GM12878 (cell line): ENCODE results near the gene ARHGDIA. TPM values are rescaled to one million over a fixed set of nuclear protein-coding genes. Genes with fewer than 3 reads are reported as not detected.
"Not testable (repeated sequence)": the region's sequence is repeated elsewhere in the genome, so short reads cannot be mapped to it uniquely, and the experiment has no call there.

Experiments
- ATAC-seq: fragments of 200-7000 bp; cut with Tn5 transposase; 3 replicates; pipeline ENCODE4 v1.9.1; 2020; ENCODE audit warnings: mild to moderate bottlenecking, moderate library complexity
- BruUV-seq: library from RNA; stranded (reverse); fragments of 400-500 nt; replicated peaks from 2 replicates; lab custom pipeline; 2021; lab: Mats Ljungman, UMichigan
- CTCF ChIA-PET: fragments of 300-600 bp; sonication (Branson Sonifier 250); formaldehyde crosslinking; extraction: SDS; loops from one replicate; lab custom pipeline; 2021; ENCODE audit warnings: inconsistent platforms; lab: Yijun Ruan, JAX
- POLR2A ChIA-PET: fragments of 350-600 bp; formaldehyde crosslinking; extraction: SDS; loops from one replicate; lab custom pipeline; 2021; ENCODE audit warnings: inconsistent platforms; lab: Charles Lee
- RAD21 ChIA-PET: fragments of 300-600 bp; sonication (Branson Sonifier 250); formaldehyde crosslinking; loops from one replicate; lab custom pipeline; 2023; ENCODE audit warnings: antibody characterized with exemption; ENCODE audit not compliant: unreplicated experiment; lab: Charles Lee
- SMC1A ChIA-PET: fragments of 300-600 bp; sonication (Branson Sonifier 250); formaldehyde crosslinking; loops from one replicate; lab custom pipeline; 2023; ENCODE audit not compliant: unreplicated experiment, uncharacterized antibody; lab: Charles Lee
- DNase-seq: peaks from one replicate; pipeline ENCODE4 v3.0.0-alpha.2; 2011; ENCODE audit warnings: low read depth, low spot score
- FAIRE-seq: peaks from 3 replicates; lab custom pipeline; 2011; peaks lifted over from hg19 to GRCh38; lab: Jason Lieb, UNC
- H2AFZ ChIP-seq: 2 replicates; pipeline ENCODE4 v1.6.0; 2011; ENCODE audit warnings: low read depth, low read length, control low read depth; ENCODE audit not compliant: control insufficient read depth
- H3K27ac ChIP-seq: 2 replicates; pipeline ENCODE4 v1.5.1; 2011; ENCODE audit warnings: control low read depth; ENCODE audit not compliant: control insufficient read depth, insufficient read depth
- H3K27me3 ChIP-seq, 2 experiments: replicated peaks in 1 of 2; 2 replicates each; pipeline versions ENCODE4 v1.6.0 to v1.6.1; 2011; ENCODE audit warnings: low read length in 1 of 2; ENCODE audit not compliant: control insufficient read depth in 2 of 2, insufficient read depth in 2 of 2
- H3K36me3 ChIP-seq, 2 experiments: 2 replicates each; pipeline ENCODE4 v1.5.1; 2011; ENCODE audit warnings: low read length in 1 of 2; ENCODE audit not compliant: control insufficient read depth in 2 of 2, insufficient read depth in 2 of 2
- H3K4me1 ChIP-seq: 2 replicates; pipeline ENCODE4 v1.6.1; 2011; ENCODE audit warnings: mild to moderate bottlenecking, low read length, moderate library complexity, mixed read lengths; ENCODE audit not compliant: control insufficient read depth, insufficient read depth
- H3K4me2 ChIP-seq: 2 replicates; pipeline ENCODE4 v1.6.0; 2011; ENCODE audit warnings: control low read depth; ENCODE audit not compliant: control insufficient read depth, insufficient read depth
- H3K4me3 ChIP-seq: fragments of 200-600 bp; sonication (generic); 2 replicates; pipeline ENCODE4 v1.5.1; 2016
- H3K79me2 ChIP-seq: 2 replicates; pipeline ENCODE4 v1.6.0; 2011; ENCODE audit warnings: low read length; ENCODE audit not compliant: control insufficient read depth, insufficient read depth
- H3K9ac ChIP-seq: 2 replicates; pipeline ENCODE4 v1.8.0; 2011; ENCODE audit warnings: low read length, control low read depth, mixed read lengths; ENCODE audit not compliant: control insufficient read depth, insufficient read depth
- H3K9me3 ChIP-seq: replicated peaks from 3 replicates; pipeline ENCODE4 v1.5.1; 2011; ENCODE audit warnings: mild to moderate bottlenecking, low read length; ENCODE audit not compliant: control insufficient read depth, insufficient read depth
- H4K20me1 ChIP-seq: 2 replicates; pipeline ENCODE4 v1.6.0; 2011; ENCODE audit not compliant: control insufficient read depth, insufficient read depth
- CBX3 ChIP-seq: fragments of 200-600 bp; sonication (generic); IDR thresholded peaks from 2 replicates; pipeline ENCODE4 v1.6.1; 2016; ENCODE audit warnings: low read depth, borderline replicate concordance
- CREB1 ChIP-seq: IDR thresholded peaks from 2 replicates; pipeline ENCODE4 v1.6.1; 2012; ENCODE audit warnings: low read depth, mild to moderate bottlenecking, inconsistent platforms
- JUNB ChIP-seq: IDR thresholded peaks from 2 replicates; pipeline ENCODE4 v1.6.1; 2016; ENCODE audit warnings: antibody characterized with exemption, mild to moderate bottlenecking
- PML ChIP-seq: IDR thresholded peaks from 2 replicates; pipeline ENCODE4 v1.6.1; 2012; ENCODE audit warnings: low read length, inconsistent platforms
- SMAD5 ChIP-seq: IDR thresholded peaks from 2 replicates; pipeline ENCODE4 v1.6.1; 2016; ENCODE audit warnings: antibody characterized with exemption, low read depth
- SMC3 ChIP-seq: IDR thresholded peaks from 2 replicates; pipeline ENCODE4 v1.6.1; 2011; ENCODE audit warnings: low read length, improper control_type of control experiment, borderline replicate concordance
- ZBED1 ChIP-seq: IDR thresholded peaks from 2 replicates; pipeline ENCODE4 v1.6.1; 2016; ENCODE audit warnings: borderline replicate concordance
- WGBS: methylation state at CpG from one replicate; pipeline ENCODE4 v1.1.6; 2016; ENCODE audit warnings: low lambda C conversion rate; ENCODE audit not compliant: insufficient replicate concordance, insufficient coverage; ENCODE audit errors: missing lambda C conversion rate; 5-methylcytosine and 5-hydroxymethylcytosine counted together
- in situ Hi-C: fragments of 300-500 bp; cut with MboI; formaldehyde crosslinking; loops from 9 replicates; pipeline ENCODE4 v1.14.3; 2018; ENCODE audit warnings: mixed read lengths
- intact Hi-C: fragments of 100-400 bp; cut with micrococcal nuclease; formaldehyde crosslinking; loops from one replicate; pipeline ENCODE4 v1.14.2; 2022; ENCODE audit not compliant: unreplicated experiment
- polyA plus RNA-seq, 11 experiments: library from polyadenylated mRNA; depleted of rRNA in 4 of 11; unstranded in 6 of 11; stranded (reverse) in 5 of 11; fragments of >200 nt; fragmentation: Nextera tagmentation in 4 of 11; fragmentation: Illumina TruSeq in 1 of 11; extraction: Ambion mirVana in 4 of 11; extraction: Trizol in 1 of 11; gene quantifications; 1 replicate in 1 of 11; 2 replicates in 10 of 11; pipeline versions ENCODE4 v1.2.1 to v1.2.3, GENCODE V29; 2011 to 2016; ENCODE audit warnings: inconsistent platforms in 2 of 11, missing spikeins in 2 of 11, low read depth in 1 of 11
- total RNA-seq, 4 experiments: library from RNA; depleted of rRNA in 3 of 4; stranded (reverse); fragments of >200 nt in 3 of 4; fragmentation: Illumina TruSeq in 1 of 4; extraction: Trizol in 1 of 4; gene quantifications; 2 replicates each; pipeline versions ENCODE4 v1.2.1 to v1.2.3, GENCODE V29; 2013 to 2021
- TF ChIP-seq, protein P1 (sequence below): fragments of 450-650 bp; IDR thresholded peaks from 2 replicates; pipeline ENCODE4 v1.6.1; 2016; ENCODE audit warnings: mild to moderate bottlenecking
- TF ChIP-seq, protein P2 (sequence below): fragments of 450-650 bp; IDR thresholded peaks from 2 replicates; pipeline ENCODE4 v1.6.1; 2016; ENCODE audit warnings: mild to moderate bottlenecking, moderate library complexity, borderline replicate concordance
- TF ChIP-seq, protein P3 (sequence below): IDR thresholded peaks from 2 replicates; pipeline ENCODE4 v1.6.1; 2012; ENCODE audit warnings: low read depth, low read length, improper control_type of control experiment
- TF ChIP-seq, protein P4 (sequence below): IDR thresholded peaks from 2 replicates; pipeline ENCODE4 v1.6.1; 2011; ENCODE audit warnings: low read depth, mild to moderate bottlenecking, low read length, moderate library complexity, borderline replicate concordance; ENCODE audit errors: extremely low read depth

ARHGDIA gene
- total and polyA plus RNA-seq, 10 of the 15 experiments (the other 5 are each of a cell fraction or from before 2014, with no cell fraction given): 17.9 to 552 (median 169) TPM

DNA sequence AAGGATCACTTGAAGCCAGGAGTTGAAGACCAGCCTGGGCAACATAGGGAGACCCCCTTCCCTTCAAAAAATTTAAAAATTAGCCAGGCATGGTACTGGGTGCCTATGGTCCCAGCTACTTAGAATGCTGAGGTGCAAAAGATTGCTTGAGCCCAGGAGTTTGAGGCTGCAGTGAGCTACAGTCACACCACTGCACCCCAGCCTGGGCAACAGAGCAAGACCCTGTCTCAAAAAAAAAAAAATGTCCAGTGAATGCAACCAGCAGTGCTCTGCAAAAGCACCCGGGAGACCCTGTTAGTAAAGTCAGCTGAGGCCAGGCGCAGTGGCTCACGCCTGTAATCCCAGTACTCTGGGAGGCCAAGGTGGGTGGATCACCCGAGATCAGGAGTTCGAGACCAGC, 31.1 kb downstream of the ARHGDIA start:
- H2AFZ ChIP-seq, CTCF ChIA-PET, POLR2A ChIA-PET, H3K9ac ChIP-seq, H3K4me3 ChIP-seq, H3K9me3 ChIP-seq, RAD21 ChIA-PET, H3K27ac ChIP-seq, intact Hi-C loops, DNase-seq, H3K4me2 ChIP-seq, FAIRE-seq, BruUV-seq, ATAC-seq, H3K4me1 ChIP-seq, H3K79me2 ChIP-seq, SMC1A ChIA-PET, in situ Hi-C loops, H4K20me1 ChIP-seq, H3K27me3 ChIP-seq: not testable (repeated sequence)
- WGBS: 76% methylated on average over 5 of the region's 5 CpGs
- peaks cover 12 to 16% of the 10 kb centered on the region in 2 experiments; a peak in 3 of 4 replicates for H3K36me3 ChIP-seq

DNA sequence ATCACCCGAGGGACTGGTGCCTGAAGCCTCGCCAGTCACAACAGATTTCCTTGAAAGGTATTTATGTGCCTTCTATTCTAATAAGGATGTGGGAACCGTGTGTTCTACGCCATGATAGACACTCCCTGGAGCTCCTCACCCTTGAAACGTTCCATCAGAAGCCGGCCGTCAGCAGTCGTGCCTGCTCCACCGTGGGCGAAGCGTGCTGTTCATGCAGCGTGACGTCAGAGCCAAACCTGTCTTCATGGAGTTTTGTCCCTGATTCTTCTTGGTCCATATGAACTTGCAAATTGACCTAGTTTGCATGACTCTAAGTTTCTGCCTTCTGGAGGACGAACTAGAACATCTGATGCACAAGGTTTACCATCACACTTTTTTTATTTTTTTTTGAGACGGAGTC, 31.8 kb downstream of the ARHGDIA start:
- SMC1A ChIA-PET: interaction anchor here (0.6 kb wide), 1 partner anchor 44 kb away, joined by 3 read pairs; no protein-coding TSS in a partner anchor

More for the DNA sequence above, 31.8 kb downstream of the ARHGDIA start:
- in situ Hi-C loops (no loop called here), intact Hi-C loops (no loop called here)
- FAIRE-seq: no peak
- Histone ChIP-seq H3K36me3 (peaks cover 5 to 9% of the 10 kb centered on the region in 2 experiments; a peak in 3 of 4 replicates), H3K79me2 (peaks cover 2% of the 10 kb centered on the region), H3K4me2 (no peak overlapping the region), H3K9ac (no peak overlapping the region), H2AFZ (no peak overlapping the region), H3K9me3 (no peaks in the 10 kb centered on the region), H4K20me1 (no peaks in the 10 kb centered on the region), H3K27me3 (no peaks in the 10 kb centered on the region), H3K4me3 (no peak overlapping the region), H3K4me1 (peaks cover 2% of the 10 kb centered on the region), H3K27ac (no peak overlapping the region)
- BruUV-seq: no TSS peak
- ChIA-PET RAD21 (no interaction called here), POLR2A (no interaction called here), CTCF (no interaction called here)
- DNase-seq: no peak
- ATAC-seq: no peak
- no peak for TF ChIP-seq JUNB
- TF ChIP-seq ZBED1: no peak
- TF ChIP-seq SMC3: no peak
- TF ChIP-seq, protein P1, sequence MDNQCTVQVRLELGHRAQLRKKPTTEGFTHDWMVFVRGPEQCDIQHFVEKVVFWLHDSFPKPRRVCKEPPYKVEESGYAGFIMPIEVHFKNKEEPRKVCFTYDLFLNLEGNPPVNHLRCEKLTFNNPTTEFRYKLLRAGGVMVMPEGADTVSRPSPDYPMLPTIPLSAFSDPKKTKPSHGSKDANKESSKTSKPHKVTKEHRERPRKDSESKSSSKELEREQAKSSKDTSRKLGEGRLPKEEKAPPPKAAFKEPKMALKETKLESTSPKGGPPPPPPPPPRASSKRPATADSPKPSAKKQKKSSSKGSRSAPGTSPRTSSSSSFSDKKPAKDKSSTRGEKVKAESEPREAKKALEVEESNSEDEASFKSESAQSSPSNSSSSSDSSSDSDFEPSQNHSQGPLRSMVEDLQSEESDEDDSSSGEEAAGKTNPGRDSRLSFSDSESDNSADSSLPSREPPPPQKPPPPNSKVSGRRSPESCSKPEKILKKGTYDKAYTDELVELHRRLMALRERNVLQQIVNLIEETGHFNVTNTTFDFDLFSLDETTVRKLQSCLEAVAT: no peak
- TF ChIP-seq, protein P2, sequence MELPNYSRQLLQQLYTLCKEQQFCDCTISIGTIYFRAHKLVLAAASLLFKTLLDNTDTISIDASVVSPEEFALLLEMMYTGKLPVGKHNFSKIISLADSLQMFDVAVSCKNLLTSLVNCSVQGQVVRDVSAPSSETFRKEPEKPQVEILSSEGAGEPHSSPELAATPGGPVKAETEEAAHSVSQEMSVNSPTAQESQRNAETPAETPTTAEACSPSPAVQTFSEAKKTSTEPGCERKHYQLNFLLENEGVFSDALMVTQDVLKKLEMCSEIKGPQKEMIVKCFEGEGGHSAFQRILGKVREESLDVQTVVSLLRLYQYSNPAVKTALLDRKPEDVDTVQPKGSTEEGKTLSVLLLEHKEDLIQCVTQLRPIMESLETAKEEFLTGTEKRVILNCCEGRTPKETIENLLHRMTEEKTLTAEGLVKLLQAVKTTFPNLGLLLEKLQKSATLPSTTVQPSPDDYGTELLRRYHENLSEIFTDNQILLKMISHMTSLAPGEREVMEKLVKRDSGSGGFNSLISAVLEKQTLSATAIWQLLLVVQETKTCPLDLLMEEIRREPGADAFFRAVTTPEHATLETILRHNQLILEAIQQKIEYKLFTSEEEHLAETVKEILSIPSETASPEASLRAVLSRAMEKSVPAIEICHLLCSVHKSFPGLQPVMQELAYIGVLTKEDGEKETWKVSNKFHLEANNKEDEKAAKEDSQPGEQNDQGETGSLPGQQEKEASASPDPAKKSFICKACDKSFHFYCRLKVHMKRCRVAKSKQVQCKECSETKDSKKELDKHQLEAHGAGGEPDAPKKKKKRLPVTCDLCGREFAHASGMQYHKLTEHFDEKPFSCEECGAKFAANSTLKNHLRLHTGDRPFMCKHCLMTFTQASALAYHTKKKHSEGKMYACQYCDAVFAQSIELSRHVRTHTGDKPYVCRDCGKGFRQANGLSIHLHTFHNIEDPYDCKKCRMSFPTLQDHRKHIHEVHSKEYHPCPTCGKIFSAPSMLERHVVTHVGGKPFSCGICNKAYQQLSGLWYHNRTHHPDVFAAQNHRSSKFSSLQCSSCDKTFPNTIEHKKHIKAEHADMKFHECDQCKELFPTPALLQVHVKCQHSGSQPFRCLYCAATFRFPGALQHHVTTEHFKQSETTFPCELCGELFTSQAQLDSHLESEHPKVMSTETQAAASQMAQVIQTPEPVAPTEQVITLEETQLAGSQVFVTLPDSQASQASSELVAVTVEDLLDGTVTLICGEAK: no peak
- no peak for TF ChIP-seq SMAD5
- TF ChIP-seq, protein P3, sequence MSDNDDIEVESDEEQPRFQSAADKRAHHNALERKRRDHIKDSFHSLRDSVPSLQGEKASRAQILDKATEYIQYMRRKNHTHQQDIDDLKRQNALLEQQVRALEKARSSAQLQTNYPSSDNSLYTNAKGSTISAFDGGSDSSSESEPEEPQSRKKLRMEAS: no peak
- no peak for TF ChIP-seq PML
- no peak for TF ChIP-seq CBX3
- TF ChIP-seq, protein P4, sequence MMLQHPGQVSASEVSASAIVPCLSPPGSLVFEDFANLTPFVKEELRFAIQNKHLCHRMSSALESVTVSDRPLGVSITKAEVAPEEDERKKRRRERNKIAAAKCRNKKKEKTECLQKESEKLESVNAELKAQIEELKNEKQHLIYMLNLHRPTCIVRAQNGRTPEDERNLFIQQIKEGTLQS: no peak
- TF ChIP-seq CREB1: no peak
- 28% methylated on average over 15 of the region's 15 CpGs for WGBS
